Mesangial cell (primary cell): Measurements from ENCODE around the gene AKAP6. TPM values are rescaled to one million over a fixed set of nuclear protein-coding genes. Genes with fewer than 3 reads are reported as not detected.

Source experiments
- total RNA-seq: library from RNA; depleted of rRNA; stranded (reverse); fragments of >200 nt; gene quantifications from 2 replicates; pipeline ENCODE4 v1.2.3, GENCODE V29; 2015

The AKAP6 gene, protein sequence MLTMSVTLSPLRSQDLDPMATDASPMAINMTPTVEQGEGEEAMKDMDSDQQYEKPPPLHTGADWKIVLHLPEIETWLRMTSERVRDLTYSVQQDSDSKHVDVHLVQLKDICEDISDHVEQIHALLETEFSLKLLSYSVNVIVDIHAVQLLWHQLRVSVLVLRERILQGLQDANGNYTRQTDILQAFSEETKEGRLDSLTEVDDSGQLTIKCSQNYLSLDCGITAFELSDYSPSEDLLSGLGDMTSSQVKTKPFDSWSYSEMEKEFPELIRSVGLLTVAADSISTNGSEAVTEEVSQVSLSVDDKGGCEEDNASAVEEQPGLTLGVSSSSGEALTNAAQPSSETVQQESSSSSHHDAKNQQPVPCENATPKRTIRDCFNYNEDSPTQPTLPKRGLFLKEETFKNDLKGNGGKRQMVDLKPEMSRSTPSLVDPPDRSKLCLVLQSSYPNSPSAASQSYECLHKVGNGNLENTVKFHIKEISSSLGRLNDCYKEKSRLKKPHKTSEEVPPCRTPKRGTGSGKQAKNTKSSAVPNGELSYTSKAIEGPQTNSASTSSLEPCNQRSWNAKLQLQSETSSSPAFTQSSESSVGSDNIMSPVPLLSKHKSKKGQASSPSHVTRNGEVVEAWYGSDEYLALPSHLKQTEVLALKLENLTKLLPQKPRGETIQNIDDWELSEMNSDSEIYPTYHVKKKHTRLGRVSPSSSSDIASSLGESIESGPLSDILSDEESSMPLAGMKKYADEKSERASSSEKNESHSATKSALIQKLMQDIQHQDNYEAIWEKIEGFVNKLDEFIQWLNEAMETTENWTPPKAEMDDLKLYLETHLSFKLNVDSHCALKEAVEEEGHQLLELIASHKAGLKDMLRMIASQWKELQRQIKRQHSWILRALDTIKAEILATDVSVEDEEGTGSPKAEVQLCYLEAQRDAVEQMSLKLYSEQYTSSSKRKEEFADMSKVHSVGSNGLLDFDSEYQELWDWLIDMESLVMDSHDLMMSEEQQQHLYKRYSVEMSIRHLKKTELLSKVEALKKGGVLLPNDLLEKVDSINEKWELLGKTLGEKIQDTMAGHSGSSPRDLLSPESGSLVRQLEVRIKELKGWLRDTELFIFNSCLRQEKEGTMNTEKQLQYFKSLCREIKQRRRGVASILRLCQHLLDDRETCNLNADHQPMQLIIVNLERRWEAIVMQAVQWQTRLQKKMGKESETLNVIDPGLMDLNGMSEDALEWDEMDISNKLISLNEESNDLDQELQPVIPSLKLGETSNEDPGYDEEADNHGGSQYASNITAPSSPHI (N-terminal part only)
- 0.81 and 2.0 TPM in 2 replicates for total RNA-seq

DNA sequence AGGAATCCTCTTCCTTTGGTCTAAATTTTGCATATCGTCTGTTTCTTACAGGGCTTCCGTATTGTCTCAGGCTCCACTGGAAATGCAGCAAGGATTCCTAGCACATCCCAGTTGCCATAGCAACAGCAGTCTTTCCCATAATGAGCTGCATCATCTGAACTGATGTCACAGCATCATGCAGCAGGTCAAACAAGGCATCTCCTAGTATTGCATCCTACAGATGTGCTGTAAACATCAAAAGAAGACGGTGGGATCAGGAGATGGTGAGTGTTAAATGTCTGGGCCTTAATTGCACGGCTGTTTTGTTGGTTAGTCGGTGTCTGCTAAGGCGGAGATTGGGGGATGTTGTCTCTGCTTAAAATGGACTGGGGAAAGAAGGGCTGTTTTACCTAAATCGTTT is at the start of gene AKAP6:
Gene AKAP6, plus strand, starts transcription at position 153 of the 400 bp plus-strand sequence. CDS start 104,196 bp downstream, outside the sequence.

Other genes starting within 250 kb of the AKAP6 start
- gene RNU6-7, start 127.3 kb upstream of the AKAP6 start, total RNA-seq: not detected in 2 replicates
- not detected in 2 replicates for gene RNU6-8, start 126.0 kb upstream of the AKAP6 start, total RNA-seq